ENCODE data around the gene FGR. TPM values are rescaled to one million over a fixed set of nuclear protein-coding genes. Genes with fewer than 3 reads are reported as not detected.
A peak's percentile ranks its signal among the peaks of the same experiment; 100 is the strongest.

FGR gene
- total and polyA plus RNA-seq, 2 of the 13 experiments (the other 11 are each of a cell fraction or from before 2014, with no cell fraction given): not detected

DNA sequence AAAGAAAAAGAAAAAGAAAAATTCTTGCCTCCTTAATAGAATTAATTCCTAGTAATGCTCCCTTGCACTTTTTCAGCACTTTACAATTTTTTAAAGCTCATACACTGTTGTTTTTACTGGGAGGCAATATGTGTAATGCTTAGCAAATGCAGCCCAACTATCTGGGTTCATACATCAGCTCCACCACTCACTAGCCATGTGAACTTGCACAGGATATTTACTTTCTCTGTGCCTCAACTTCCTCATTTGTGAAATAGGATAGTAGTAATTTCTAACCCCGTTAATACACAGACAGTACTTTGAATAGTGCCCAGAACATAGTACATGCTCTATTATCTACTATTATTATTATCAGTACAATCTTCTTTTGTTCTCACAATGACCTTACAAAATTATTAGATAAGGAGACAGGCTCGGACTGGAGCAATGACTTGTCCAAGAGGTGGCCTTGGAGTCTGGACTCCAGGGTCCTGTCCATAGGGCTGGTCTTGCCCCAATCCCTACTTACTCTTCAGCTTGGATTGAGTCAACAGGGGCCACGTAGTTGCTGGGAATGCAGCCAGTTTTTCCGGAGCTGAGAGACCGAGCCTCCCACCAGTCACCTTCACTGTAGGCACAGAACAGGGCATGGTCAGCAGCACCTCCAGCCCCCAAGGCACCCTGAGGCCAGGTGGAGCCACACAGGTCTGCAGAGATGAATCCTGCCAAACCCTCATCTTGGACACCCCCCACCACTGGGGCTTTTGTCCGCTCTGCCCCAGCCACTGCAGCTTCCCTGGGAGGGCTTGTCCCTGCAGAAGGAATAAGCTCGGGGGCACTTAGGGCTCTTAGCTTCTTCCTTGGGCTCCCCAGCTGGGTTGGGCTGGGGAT, 13.7 kb downstream of the FGR start (continued):
- TF ChIP-seq ZBTB2 (CRISPR knock-in tag; IDR thresholded peaks at IDR 0.05; ENCODE audit: low read depth) (no peak), FOXO1 (CRISPR knock-in tag; IDR thresholded peaks at IDR 0.05) (0 out of 2 replicates have a peak, but pooled peaks have one; percentile 43), RFX3 (CRISPR knock-in tag; IDR thresholded peaks at IDR 0.05) (no peak), ZNF747 (CRISPR knock-in tag; IDR thresholded peaks at IDR 0.05; ENCODE audit: borderline replicate concordance) (no peak), FIP1L1 (IDR thresholded peaks at IDR 0.05; ENCODE audit: borderline replicate concordance, insufficient read depth, low read depth, low read length) (no peak), CHCHD3 (CRISPR knock-in tag; IDR thresholded peaks at IDR 0.05) (no peak), TBP (CRISPR knock-in tag; IDR thresholded peaks at IDR 0.05) (no peak), KDM3A (CRISPR knock-in tag; IDR thresholded peaks at IDR 0.05; ENCODE audit: low read depth) (no peak), ZKSCAN1 (IDR thresholded peaks at IDR 0.05; ENCODE audit: low read length) (no peak), ZNF670 (CRISPR knock-in tag; IDR thresholded peaks at IDR 0.05; ENCODE audit: borderline replicate concordance) (no peak), ZNF446 (CRISPR knock-in tag; IDR thresholded peaks at IDR 0.05) (no peak), ZBTB4 (CRISPR knock-in tag; IDR thresholded peaks at IDR 0.05; ENCODE audit: borderline replicate concordance) (no peak), ZFYVE20 (CRISPR knock-in tag; IDR thresholded peaks at IDR 0.05; ENCODE audit: borderline replicate concordance, low read depth) (no peak), KDM5B (CRISPR knock-in tag; IDR thresholded peaks at IDR 0.05; ENCODE audit: borderline replicate concordance) (no peak), ZNF12 (CRISPR knock-in tag; IDR thresholded peaks at IDR 0.05) (no peak), ZNF496 (CRISPR knock-in tag; IDR thresholded peaks at IDR 0.05; ENCODE audit: insufficient replicate concordance) (no peak), PPARG (CRISPR knock-in tag; conservative IDR thresholded peaks at IDR 0.05) (no peak), CBX5 (CRISPR knock-in tag; IDR thresholded peaks at IDR 0.05; ENCODE audit: borderline replicate concordance) (no peak)
- TF ChIP-seq, protein P1, sequence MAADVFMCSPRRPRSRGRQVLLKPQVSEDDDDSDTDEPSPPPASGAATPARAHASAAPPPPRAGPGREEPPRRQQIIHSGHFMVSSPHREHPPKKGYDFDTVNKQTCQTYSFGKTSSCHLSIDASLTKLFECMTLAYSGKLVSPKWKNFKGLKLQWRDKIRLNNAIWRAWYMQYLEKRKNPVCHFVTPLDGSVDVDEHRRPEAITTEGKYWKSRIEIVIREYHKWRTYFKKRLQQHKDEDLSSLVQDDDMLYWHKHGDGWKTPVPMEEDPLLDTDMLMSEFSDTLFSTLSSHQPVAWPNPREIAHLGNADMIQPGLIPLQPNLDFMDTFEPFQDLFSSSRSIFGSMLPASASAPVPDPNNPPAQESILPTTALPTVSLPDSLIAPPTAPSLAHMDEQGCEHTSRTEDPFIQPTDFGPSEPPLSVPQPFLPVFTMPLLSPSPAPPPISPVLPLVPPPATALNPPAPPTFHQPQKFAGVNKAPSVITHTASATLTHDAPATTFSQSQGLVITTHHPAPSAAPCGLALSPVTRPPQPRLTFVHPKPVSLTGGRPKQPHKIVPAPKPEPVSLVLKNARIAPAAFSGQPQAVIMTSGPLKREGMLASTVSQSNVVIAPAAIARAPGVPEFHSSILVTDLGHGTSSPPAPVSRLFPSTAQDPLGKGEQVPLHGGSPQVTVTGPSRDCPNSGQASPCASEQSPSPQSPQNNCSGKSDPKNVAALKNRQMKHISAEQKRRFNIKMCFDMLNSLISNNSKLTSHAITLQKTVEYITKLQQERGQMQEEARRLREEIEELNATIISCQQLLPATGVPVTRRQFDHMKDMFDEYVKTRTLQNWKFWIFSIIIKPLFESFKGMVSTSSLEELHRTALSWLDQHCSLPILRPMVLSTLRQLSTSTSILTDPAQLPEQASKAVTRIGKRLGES (CRISPR knock-in tag; IDR thresholded peaks at IDR 0.05; ENCODE audit: borderline replicate concordance): no peak
- TF ChIP-seq, protein P2, sequence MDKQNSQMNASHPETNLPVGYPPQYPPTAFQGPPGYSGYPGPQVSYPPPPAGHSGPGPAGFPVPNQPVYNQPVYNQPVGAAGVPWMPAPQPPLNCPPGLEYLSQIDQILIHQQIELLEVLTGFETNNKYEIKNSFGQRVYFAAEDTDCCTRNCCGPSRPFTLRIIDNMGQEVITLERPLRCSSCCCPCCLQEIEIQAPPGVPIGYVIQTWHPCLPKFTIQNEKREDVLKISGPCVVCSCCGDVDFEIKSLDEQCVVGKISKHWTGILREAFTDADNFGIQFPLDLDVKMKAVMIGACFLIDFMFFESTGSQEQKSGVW (CRISPR knock-in tag; IDR thresholded peaks at IDR 0.05; ENCODE audit: borderline replicate concordance): no peak
